GM18951 (cell line): Measurements from ENCODE around the gene CIITA.
"Not testable (repeated sequence)": the region's sequence is repeated elsewhere in the genome, so short reads cannot be mapped to it uniquely, and the experiment has no call there.

Experiments
- POLR2A ChIP-seq: IDR thresholded peaks from 4 replicates; pipeline ENCODE4 v1.6.1; 2011; ENCODE audit warnings: mild to moderate bottlenecking; ENCODE audit not compliant: insufficient read length, insufficient read depth; ENCODE audit errors: extremely low read depth
- in situ Hi-C: fragments of 300-500 bp; cut with MboI; formaldehyde crosslinking; loops from one replicate; pipeline ENCODE4 v1.12.0; 2022; ENCODE audit warnings: low sequenced_read_pairs, mixed read lengths, inconsistent platforms; ENCODE audit not compliant: unreplicated experiment

The CIITA gene, protein sequence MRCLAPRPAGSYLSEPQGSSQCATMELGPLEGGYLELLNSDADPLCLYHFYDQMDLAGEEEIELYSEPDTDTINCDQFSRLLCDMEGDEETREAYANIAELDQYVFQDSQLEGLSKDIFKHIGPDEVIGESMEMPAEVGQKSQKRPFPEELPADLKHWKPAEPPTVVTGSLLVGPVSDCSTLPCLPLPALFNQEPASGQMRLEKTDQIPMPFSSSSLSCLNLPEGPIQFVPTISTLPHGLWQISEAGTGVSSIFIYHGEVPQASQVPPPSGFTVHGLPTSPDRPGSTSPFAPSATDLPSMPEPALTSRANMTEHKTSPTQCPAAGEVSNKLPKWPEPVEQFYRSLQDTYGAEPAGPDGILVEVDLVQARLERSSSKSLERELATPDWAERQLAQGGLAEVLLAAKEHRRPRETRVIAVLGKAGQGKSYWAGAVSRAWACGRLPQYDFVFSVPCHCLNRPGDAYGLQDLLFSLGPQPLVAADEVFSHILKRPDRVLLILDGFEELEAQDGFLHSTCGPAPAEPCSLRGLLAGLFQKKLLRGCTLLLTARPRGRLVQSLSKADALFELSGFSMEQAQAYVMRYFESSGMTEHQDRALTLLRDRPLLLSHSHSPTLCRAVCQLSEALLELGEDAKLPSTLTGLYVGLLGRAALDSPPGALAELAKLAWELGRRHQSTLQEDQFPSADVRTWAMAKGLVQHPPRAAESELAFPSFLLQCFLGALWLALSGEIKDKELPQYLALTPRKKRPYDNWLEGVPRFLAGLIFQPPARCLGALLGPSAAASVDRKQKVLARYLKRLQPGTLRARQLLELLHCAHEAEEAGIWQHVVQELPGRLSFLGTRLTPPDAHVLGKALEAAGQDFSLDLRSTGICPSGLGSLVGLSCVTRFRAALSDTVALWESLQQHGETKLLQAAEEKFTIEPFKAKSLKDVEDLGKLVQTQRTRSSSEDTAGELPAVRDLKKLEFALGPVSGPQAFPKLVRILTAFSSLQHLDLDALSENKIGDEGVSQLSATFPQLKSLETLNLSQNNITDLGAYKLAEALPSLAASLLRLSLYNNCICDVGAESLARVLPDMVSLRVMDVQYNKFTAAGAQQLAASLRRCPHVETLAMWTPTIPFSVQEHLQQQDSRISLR

DNA sequence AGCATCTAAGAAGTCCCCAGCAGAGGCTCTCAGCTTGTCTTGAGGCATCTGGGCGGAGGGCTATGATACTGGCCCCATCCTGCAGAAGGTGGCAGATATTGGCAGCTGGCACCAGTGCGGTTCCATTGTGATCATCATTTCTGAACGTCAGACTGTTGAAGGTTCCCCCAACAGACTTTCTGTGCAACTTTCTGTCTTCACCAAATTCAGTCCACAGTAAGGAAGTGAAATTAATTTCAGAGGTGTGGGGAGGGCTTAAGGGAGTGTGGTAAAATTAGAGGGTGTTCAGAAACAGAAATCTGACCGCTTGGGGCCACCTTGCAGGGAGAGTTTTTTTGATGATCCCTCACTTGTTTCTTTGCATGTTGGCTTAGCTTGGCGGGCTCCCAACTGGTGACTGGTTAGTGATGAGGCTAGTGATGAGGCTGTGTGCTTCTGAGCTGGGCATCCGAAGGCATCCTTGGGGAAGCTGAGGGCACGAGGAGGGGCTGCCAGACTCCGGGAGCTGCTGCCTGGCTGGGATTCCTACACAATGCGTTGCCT, at the start of gene CIITA:
Gene CIITA (plus strand): TSS at position 404 of the 543 bp plus-strand sequence. CDS start 129 bp downstream, at position 533.
- in situ Hi-C loops: no loop called here
- peak; percentile 73 for TF ChIP-seq POLR2A

DNA sequence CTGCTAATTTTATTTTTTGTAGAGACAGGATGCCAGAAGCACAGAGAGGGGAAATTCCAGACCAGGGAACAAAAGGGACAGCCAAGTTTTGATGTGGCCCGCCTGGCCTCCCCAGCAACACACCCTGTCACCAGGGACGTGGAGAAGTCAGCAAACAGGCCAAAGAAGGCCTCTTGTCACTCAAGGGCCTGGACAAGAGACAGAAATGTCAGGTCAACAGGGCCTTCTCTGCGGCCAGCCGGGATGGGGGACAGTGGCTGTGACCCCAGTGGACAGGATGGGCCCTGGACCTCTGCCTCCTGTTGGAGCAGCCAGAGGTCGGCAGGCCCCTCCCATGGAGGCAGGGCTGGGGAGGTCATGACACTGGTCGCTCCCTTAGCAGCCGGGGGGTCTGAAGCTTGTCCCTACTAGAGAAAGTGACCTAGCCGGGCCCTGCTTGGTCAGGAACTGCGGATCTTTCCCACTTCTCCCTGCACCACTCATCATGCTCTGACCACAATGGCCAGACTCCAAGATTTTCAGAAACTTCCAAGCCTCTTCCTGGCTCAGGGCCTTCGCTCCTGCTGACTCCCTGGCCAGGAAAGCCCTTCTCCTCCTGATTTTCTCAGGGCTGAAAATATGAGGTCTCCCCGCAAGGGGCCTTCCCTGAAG, 49.2 kb upstream of the CIITA start:
- no peak for TF ChIP-seq POLR2A
- in situ Hi-C loops: no loop called here

DNA sequence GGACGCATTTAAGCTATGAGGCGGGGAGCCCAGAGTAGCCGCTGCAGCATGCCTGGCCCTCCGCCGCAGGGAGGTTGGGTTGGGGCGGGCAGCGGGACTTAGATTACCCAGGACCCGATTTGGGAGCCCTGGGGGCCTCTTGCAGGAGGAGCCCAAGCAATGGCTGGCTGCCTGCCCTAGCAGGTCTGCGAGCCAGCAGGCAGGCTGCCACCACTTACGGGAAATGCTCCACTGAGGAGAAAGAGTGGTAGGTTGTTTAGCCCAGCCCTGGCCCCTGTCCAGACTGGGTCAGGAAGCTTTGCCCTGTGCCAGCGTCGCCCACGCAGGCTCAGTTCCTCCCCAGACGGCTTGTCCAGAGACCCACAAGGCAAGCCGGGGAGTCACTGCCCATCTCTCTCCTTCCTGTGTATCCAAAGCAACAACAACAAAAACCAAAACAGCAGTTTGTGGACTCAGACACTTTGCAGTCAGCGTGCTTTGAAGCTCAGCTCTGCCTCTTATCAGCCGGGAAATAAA, 48.1 kb upstream of the CIITA start:
- TF ChIP-seq POLR2A: no peak
- in situ Hi-C loops: no loop called here

DNA sequence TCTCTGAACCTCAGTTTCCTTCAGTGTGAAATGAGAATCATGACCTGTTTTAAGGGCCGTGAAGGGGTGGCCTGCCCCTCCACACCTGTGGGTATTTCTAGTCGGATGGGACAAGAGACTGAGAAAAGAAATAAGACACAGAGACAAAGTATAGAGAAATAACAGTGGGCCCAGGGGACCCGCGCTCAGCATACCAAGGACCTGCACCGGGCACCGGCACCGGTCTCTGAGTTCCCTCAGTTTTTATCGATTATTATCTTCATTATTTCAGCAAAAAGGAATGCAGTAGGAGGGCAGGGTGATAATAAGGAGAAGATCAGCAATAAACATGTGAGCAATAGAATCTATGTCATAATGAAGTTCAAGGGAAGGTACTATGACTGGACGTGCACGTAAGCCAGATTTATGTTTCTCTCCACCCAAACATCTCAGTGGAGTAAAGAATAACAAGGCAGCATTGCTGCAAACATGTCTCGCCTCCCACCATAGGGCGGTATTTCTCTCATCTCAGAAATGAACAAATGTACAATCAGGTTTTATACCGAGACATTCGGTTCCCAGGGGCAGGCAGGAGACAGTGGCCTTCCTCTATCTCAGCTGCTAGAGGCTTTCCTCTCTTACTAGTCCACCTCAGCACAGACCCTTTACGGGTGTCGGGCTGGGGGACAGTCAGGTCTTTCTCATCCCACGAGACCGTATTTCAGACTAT, 47.5 kb upstream of the CIITA start:
- in situ Hi-C loops: not testable (repeated sequence)

DNA sequence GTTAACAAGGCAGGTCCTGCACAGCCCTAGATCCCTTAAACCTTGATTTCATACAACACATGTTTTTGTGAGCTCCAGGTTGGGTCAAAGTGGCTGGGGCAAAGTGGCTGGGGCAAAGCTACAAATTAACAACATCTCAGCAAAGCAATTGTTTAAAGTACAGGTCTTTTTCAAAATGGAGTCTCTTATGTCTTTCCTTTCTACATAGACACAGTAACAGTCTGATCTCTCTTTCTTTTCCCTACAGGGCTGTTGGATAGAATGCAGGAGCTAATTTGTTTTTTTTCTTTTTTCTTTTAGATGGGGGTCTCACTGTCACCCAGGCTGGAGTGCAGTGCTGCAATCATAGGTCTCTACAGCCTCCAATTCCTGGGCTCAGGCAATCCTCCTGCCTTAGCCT, 46.8 kb upstream of the CIITA start:
- in situ Hi-C loops: not testable (repeated sequence)

DNA sequence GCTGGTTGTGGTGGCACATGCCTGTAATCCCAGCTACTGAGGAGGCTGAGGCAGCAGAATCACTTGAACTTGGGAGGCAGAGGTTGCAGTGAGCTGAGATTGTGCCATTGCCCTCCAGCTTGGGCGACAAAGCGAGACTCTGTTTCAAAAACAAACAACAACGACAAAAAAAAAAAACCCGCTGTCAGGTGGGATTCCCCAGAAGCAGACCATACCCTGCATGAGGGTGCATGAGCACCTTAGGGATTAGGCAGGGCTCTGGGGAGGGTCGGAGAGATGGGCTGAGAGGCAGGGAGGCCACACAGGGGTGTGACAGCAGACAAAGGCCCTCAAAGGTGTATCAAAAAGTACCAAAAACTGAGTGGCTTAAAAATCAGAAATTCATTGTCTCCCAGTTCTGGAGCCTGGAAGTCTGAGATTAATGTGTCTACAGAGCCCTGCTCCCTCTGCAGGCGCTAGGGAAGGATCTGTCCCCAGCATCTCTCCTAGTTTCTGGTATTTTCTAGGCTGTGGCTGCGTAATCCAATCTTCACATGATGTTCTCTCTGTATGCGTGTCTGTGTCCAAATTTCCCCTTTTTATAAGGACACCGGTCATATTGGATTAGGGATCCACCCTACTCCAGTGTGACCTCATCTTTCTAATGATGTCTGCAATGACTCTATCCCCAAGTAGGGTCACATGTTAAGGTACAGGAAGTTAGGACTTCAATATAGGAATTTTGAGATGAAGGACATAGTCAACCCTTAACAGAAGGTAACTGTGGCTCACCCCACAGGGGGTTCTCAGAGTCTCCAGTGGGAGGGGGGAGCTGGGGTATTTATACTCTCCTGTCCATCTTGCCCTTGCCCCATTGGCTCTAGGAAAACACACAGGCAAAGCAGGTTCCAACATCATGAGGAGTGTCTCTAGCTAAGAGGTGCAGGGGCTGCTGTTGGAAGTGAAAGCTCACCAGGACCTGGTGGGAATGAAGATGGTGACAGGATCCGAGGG, 44.8 kb upstream of the CIITA start:
- in situ Hi-C loops: no loop called here
- TF ChIP-seq POLR2A: no peak

DNA sequence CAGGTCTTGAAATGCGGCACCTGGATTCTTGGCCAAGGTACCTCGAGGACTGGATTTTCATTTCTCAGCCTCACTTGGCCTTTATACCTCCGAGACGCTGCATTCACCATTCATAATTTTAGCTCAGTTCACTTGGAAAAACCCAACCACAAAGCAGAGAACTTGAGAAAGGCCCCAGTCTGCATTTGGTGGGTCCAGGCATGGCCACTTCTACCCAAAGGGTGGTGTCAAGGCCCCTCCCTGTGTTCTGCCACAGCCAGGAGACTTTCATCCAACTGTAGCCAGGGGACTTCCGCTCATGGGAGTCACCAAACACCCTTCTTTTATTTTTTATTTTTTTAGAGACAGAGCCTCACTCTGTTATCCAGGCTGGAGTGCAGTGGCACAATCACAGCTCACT, 43.7 kb upstream of the CIITA start:
- in situ Hi-C loops: no loop called here
- no peak for TF ChIP-seq POLR2A

DNA sequence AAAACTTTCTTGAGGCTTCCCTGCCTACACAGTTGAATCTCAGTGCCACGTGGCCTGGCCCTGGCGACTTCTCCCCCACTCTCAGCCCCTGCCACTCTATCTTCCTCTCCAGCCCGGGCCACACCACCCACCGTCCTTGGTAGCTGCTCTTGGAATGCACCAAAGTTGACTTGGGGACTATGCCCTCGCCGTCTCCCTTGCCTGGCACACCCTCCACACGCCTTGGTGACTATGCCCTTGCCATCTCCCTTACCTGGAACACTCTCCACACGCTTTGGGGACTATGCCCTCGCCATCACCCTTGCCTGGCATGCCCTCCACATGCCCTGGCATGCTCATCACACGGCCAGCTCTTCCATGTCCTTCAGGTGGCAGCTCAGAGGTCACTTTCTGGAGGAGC, 42.9 kb upstream of the CIITA start:
- in situ Hi-C loops: no loop called here
- no peak for TF ChIP-seq POLR2A

DNA sequence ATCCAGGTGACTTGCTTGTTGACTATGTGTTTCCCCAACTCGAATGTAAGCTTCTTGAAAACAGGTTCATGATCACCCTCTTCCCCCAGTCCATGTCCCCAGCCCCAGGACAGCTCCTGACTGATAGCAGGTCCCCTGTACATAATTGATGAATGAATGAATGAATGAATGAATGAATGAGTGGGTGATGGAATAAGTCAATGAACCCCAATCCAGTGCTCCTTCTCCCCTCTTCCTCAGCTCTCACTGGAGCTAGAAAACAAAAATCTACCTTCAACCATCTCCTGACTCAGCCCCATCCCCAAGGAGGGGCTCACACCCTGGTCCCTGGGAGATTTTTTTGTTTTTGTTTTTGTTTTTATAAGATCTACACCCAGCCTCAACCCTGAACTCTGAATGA, 42.2 kb upstream of the CIITA start:
- in situ Hi-C loops: no loop called here
- no peak for TF ChIP-seq POLR2A

DNA sequence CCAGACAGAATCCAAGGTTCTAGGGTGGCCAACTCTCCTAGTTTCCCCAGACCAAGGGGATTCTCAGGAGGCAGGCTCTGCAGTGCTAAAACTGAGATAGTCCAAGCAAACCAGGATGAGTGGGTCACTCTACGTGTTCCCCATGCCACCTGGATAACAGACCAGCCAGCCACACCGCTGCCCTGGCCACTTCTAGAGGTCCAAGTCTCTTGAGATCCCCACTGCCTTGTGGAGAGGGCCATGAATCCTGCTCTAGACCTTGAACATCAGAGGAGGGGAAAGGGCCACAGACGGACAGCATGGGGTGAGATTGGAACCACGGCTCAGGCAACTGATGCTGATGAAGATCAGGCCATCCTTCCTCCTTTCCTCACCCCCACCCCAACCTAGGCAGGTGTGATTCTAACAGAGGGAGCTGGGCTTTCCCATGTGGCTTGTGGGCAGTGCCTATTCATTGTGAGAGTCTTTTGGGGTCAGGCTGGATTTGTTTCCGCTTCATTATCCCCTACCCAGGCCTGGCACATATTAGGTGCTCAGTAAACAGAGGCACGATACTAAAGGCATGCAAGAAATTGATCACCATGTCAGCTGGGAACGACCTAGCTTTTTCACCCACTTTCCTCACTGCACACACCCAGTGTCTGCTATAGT, 41.6 kb upstream of the CIITA start:
- no peak for TF ChIP-seq POLR2A

DNA sequence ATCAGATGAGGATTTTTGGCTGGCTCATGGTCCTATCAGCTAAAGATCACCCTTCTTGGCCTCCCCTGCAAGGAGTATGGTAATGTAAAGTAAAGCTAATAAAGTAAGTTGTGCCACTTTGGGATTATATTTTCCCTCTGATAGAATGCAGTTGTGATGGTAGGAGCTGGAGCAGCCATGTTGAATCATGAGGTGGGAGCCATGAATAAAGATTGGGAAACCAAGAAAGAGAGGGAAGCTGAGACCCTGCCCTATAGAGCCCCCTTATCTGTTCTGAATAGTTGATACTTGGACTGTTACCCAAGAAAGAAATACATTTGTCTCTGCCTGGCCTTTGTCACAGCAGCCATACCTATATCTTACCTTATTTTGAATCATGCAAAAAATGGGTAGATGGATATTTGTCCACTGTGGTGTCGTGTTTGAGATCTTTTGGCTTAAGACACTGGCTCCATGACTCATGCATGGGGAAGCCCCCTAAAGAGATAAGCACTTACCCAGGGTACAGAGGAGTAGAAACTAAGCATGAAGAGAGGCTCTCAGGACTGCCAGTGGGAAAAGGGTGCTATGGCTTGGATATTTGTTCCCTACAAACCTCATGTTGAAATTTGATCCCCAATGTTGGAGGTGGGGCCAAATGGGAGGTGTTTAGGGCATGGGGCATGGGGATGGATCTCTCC, 40.7 kb upstream of the CIITA start:
- in situ Hi-C loops: no loop called here

More for the DNA sequence above, 41.6 kb upstream of the CIITA start:
- in situ Hi-C loops: no loop called here

More for the DNA sequence above, 40.7 kb upstream of the CIITA start:
- TF ChIP-seq POLR2A: no peak
